ENCODE measurements around the gene ZDHHC14. TPM values are rescaled to one million over a fixed set of nuclear protein-coding genes. Genes with fewer than 3 reads are reported as not detected.

The ZDHHC14 gene
- total RNA-seq, 1 donor from 2014 or later: 6.8 TPM

DNA sequence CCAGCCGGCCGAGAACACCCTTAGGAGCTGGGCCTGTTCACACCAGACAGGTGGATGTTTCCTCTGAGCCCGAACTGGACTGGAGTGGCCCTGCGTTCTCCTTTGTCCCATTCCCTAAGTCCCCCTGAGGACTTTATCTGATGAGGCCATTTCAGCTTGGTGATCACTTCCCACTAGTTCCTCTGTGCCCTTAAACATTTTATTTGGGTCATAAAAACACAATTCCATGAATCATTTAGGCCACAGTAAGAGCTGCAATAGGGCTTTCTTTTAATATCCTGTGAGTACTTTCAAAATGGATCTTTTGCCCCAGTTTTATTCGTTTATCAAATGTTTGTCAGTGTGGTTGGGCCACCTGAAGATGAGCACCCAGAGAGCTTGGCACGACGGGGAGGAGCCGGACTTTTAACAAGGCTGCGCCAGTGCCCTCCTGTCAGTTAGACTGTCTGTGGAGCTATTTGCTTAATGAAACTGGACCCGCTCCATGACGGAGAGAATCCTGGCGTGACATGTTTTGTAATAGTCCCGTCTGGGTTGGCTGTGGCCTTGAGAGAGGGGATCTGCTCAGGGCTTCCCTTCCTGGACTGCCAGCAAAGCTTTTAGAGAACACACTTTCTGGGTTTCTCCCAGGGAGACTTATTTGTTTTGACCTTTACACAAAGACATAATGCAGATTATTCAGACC, 53.5 kb downstream of the ZDHHC14 start:
- Histone ChIP-seq H3K27ac (ENCODE audit: low read depth, low read length) (peak overlapping the region; percentile 73), H3K36me3 (ENCODE audit: control insufficient read depth in 3 of 3, insufficient read depth in 3 of 3, low read length in 3 of 3) (no peaks in the 10 kb centered on the region)

DNA sequence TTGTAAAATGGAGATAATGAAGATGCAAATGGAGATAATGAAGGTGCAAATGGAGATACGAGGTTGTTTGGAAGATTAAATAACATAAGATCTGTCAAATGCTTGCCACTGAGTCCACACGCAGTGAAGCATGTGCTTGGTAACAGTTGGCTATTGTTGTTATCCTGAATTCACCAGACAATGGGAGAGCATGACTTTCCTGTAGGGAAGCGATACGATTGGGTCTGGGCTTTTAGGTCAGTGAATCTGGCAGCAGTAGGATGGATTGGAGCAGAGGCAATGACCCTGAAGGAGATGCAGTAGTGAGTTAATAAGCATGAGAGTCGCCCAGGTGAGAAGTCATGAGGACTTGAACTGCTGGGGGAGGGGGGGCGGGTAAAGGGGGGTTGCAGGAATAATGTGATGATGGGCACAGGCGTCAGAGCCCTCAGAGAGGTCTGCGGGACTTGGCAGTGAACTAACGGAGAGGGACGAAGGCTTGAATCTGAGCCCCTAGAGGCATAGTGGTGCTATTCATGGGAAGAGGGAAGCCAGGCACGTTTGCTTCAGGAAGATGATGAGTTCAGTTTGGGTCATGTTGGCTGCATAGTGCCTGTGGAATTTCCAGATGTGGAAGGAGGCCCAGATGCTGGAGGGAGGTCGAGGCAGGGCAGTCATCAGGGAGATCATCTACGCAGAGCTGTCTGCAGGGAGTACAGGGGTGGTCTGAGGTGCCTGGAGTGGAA, 55.4 kb downstream of the ZDHHC14 start:
- H3K27ac ChIP-seq (ENCODE audit: low read depth, low read length): no peak overlapping the region
- H3K27me3 ChIP-seq (ENCODE audit: control insufficient read depth in 3 of 3, insufficient read depth in 3 of 3, low read length in 3 of 3): no peaks in the 10 kb centered on the region
- no peak overlapping the region for H3K9ac ChIP-seq (ENCODE audit: low read depth in 1 of 3, low read length in 3 of 3)
- peaks cover 22 to 27% (median 24%) of the 10 kb centered on the region in 3 donors for H3K4me1 ChIP-seq (ENCODE audit: control insufficient read depth in 3 of 3, insufficient read depth in 3 of 3, low read length in 3 of 3)
- no peaks in the 10 kb centered on the region for H3K36me3 ChIP-seq (ENCODE audit: control insufficient read depth in 3 of 3, insufficient read depth in 3 of 3, low read length in 3 of 3)
- H3K4me3 ChIP-seq (ENCODE audit: low read length in 3 of 3): no peak overlapping the region
- no peaks in the 10 kb centered on the region for H3K9me3 ChIP-seq (ENCODE audit: control insufficient read depth in 3 of 3, low read length in 3 of 3)

More for the DNA sequence above, 53.5 kb downstream of the ZDHHC14 start:
- Histone ChIP-seq H3K4me3 (ENCODE audit: low read length in 3 of 3) (no peak overlapping the region), H3K4me1 (ENCODE audit: control insufficient read depth in 3 of 3, insufficient read depth in 3 of 3, low read length in 3 of 3) (peaks cover 24 to 38% (median 30%) of the 10 kb centered on the region in 3 donors), H3K9me3 (ENCODE audit: control insufficient read depth in 3 of 3, low read length in 3 of 3) (no peaks in the 10 kb centered on the region), H3K9ac (ENCODE audit: low read depth in 1 of 3, low read length in 3 of 3) (peak overlapping the region in 2 of 3 donors; percentile 4 to 10), H3K27me3 (ENCODE audit: control insufficient read depth in 3 of 3, insufficient read depth in 3 of 3, low read length in 3 of 3) (no peaks in the 10 kb centered on the region)

DNA sequence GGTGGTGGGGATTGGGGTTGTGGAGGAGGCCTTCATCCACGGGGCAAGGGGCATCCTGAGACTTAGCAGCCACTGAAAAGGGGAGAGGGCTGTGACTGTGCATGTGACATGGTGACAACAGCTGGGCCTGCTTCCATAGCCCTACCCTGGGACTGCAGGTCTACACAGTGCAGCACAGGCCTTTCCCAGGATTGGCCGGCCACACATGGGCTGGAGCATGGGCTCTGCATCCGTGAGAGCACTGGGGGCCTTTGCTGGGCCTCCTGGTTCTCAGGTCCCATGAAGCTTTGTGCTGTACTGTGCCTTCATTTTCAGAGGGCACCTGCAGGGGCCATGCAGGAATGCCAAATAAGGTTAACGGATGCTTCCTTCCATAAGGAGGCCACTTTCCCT, 56.0 kb downstream of the ZDHHC14 start:
- Histone ChIP-seq H3K27me3 (ENCODE audit: control insufficient read depth in 3 of 3, insufficient read depth in 3 of 3, low read length in 3 of 3) (no peaks in the 10 kb centered on the region), H3K4me1 (ENCODE audit: control insufficient read depth in 3 of 3, insufficient read depth in 3 of 3, low read length in 3 of 3) (peaks cover 22 to 25% (median 24%) of the 10 kb centered on the region in 3 donors)

DNA sequence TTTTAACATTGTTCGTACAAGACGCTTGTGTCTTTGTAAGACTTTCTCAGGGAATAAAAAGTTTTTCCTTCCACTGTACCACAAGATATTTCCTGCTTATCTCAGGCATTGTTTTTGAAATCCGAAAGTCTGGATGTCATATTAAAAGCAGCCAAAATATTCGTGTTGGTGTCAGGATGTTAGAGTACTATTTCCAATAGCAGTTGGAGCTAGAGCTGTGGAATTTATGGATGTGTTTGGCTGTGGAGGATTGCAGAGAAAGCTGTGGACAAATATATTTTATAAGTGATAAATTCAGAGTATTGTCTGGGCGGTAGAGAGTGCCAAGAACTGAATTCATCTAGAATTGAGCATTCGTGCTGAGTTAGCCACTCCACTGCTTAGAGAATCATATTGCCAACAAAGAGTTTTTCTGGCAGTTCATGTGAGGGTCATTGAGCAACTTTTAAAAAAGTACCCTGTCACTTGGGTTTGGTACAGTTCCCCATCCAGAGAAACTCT, 57.7 kb downstream of the ZDHHC14 start:
- Histone ChIP-seq H3K36me3 (ENCODE audit: control insufficient read depth in 3 of 3, insufficient read depth in 3 of 3, low read length in 3 of 3) (no peaks in the 10 kb centered on the region), H3K27ac (ENCODE audit: low read depth, low read length) (peak overlapping the region; percentile 13), H3K4me3 (ENCODE audit: low read length in 3 of 3) (no peak overlapping the region), H3K9me3 (ENCODE audit: control insufficient read depth in 3 of 3, low read length in 3 of 3) (no peaks in the 10 kb centered on the region), H3K9ac (ENCODE audit: low read depth in 1 of 3, low read length in 3 of 3) (no peak overlapping the region), H3K27me3 (ENCODE audit: control insufficient read depth in 3 of 3, insufficient read depth in 3 of 3, low read length in 3 of 3) (no peaks in the 10 kb centered on the region), H3K4me1 (ENCODE audit: control insufficient read depth in 3 of 3, insufficient read depth in 3 of 3, low read length in 3 of 3) (peaks cover 18 to 22% (median 20%) of the 10 kb centered on the region in 3 donors)

More for the DNA sequence above, 56.0 kb downstream of the ZDHHC14 start:
- H3K36me3 ChIP-seq (ENCODE audit: control insufficient read depth in 3 of 3, insufficient read depth in 3 of 3, low read length in 3 of 3): no peaks in the 10 kb centered on the region
- no peaks in the 10 kb centered on the region for H3K9me3 ChIP-seq (ENCODE audit: control insufficient read depth in 3 of 3, low read length in 3 of 3)
- H3K9ac ChIP-seq (ENCODE audit: low read depth in 1 of 3, low read length in 3 of 3): no peak overlapping the region
- no peak overlapping the region for H3K4me3 ChIP-seq (ENCODE audit: low read length in 3 of 3)
- H3K27ac ChIP-seq (ENCODE audit: low read depth, low read length): no peak overlapping the region

DNA sequence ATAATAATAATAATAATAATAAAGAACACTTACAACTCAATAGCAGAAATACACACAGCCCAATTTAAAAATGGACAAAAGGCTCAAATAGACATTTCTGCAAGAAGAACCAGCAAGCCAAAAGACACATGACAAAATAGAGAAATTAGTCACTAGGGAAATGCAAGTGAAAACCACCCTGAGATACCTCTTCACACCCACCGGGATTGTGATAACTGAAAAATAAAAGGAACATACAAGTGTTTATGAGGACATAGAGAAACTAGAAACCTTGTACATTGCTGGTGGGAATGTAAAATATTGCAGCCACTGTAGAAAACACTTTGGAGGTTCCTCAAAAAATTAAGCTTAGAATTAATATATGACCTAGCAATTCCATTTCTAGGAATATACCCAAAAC, 59.2 kb downstream of the ZDHHC14 start:
- Histone ChIP-seq H3K36me3 (ENCODE audit: control insufficient read depth in 3 of 3, insufficient read depth in 3 of 3, low read length in 3 of 3) (no peaks in the 10 kb centered on the region), H3K9me3 (ENCODE audit: control insufficient read depth in 3 of 3, low read length in 3 of 3) (no peaks in the 10 kb centered on the region), H3K9ac (ENCODE audit: low read depth in 1 of 3, low read length in 3 of 3) (no peak overlapping the region), H3K4me3 (ENCODE audit: low read length in 3 of 3) (no peak overlapping the region), H3K4me1 (ENCODE audit: control insufficient read depth in 3 of 3, insufficient read depth in 3 of 3, low read length in 3 of 3) (peaks cover 16% of the 10 kb centered on the region in 3 donors), H3K27me3 (ENCODE audit: control insufficient read depth in 3 of 3, insufficient read depth in 3 of 3, low read length in 3 of 3) (no peaks in the 10 kb centered on the region), H3K27ac (ENCODE audit: low read depth, low read length) (no peak overlapping the region)

DNA sequence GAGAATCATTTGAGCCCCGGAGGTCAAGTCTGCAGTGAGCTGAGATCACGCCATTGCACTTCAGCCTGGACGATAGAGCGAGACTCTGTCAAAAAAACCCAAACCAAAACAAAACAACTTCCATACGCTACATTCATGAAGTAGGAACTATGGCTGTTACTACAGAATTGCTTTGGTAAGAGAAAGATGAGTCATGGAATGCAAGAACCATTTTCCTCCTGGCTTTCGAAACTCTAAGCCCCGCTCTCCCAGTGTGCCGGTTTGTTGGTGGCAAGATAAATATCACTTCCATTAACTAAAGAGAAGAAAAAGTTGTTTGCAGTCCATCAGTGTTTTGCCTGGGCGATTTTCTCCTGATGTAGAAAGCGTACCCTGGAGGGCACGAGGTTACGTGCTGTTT, 61.3 kb downstream of the ZDHHC14 start:
- Histone ChIP-seq H3K9ac (ENCODE audit: low read depth in 1 of 3, low read length in 3 of 3) (no peak overlapping the region), H3K9me3 (ENCODE audit: control insufficient read depth in 3 of 3, low read length in 3 of 3) (no peaks in the 10 kb centered on the region), H3K36me3 (ENCODE audit: control insufficient read depth in 3 of 3, insufficient read depth in 3 of 3, low read length in 3 of 3) (no peaks in the 10 kb centered on the region), H3K27me3 (ENCODE audit: control insufficient read depth in 3 of 3, insufficient read depth in 3 of 3, low read length in 3 of 3) (no peaks in the 10 kb centered on the region), H3K4me1 (ENCODE audit: control insufficient read depth in 3 of 3, insufficient read depth in 3 of 3, low read length in 3 of 3) (peaks cover 3 to 8% (median 4%) of the 10 kb centered on the region in 3 donors), H3K27ac (ENCODE audit: low read depth, low read length) (no peak overlapping the region), H3K4me3 (ENCODE audit: low read length in 3 of 3) (no peak overlapping the region)

DNA sequence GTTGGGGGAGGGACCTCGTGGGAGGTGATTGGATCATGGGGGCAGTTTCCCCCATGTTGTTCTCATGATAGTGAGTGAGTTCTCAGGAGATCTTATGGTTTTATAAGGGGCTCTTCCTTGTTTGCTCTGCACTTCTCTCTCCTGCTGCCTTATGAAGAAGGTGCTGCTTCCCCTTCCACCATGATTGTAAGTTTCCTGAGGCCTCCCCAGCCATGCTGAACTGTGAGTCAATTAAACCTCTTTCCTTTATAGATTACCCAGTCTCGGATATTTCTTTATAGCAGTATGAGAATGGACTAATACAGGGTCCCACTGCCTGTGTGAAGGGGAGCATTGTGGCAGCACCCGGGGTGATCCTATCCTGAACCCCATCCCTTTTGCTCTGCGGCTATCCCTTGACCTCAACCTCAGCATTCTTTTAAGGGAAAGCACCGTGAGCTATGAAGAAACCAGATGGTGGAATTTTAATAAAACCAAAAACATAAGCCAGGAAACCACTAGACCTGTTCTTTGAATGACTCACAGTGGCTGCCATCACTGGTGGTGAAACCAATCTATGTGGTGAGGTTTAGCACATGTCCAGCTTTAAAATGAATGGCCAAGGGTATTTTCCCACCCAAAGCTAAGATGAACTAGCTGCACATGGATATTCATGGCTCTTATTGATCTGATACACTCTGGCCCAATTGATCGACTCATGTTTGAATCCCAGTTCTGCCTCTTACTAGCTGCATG, 62.2 kb downstream of the ZDHHC14 start:
- H3K36me3 ChIP-seq (ENCODE audit: control insufficient read depth in 3 of 3, insufficient read depth in 3 of 3, low read length in 3 of 3): no peaks in the 10 kb centered on the region
- no peaks in the 10 kb centered on the region for H3K9me3 ChIP-seq (ENCODE audit: control insufficient read depth in 3 of 3, low read length in 3 of 3)
- H3K9ac ChIP-seq (ENCODE audit: low read depth in 1 of 3, low read length in 3 of 3): no peak overlapping the region
- no peak overlapping the region for H3K4me3 ChIP-seq (ENCODE audit: low read length in 3 of 3)
- H3K4me1 ChIP-seq (ENCODE audit: control insufficient read depth in 3 of 3, insufficient read depth in 3 of 3, low read length in 3 of 3): peaks cover 2 to 4% (median 3%) of the 10 kb centered on the region in 3 donors
- H3K27ac ChIP-seq (ENCODE audit: low read depth, low read length): no peak overlapping the region
- no peaks in the 10 kb centered on the region for H3K27me3 ChIP-seq (ENCODE audit: control insufficient read depth in 3 of 3, insufficient read depth in 3 of 3, low read length in 3 of 3)

DNA sequence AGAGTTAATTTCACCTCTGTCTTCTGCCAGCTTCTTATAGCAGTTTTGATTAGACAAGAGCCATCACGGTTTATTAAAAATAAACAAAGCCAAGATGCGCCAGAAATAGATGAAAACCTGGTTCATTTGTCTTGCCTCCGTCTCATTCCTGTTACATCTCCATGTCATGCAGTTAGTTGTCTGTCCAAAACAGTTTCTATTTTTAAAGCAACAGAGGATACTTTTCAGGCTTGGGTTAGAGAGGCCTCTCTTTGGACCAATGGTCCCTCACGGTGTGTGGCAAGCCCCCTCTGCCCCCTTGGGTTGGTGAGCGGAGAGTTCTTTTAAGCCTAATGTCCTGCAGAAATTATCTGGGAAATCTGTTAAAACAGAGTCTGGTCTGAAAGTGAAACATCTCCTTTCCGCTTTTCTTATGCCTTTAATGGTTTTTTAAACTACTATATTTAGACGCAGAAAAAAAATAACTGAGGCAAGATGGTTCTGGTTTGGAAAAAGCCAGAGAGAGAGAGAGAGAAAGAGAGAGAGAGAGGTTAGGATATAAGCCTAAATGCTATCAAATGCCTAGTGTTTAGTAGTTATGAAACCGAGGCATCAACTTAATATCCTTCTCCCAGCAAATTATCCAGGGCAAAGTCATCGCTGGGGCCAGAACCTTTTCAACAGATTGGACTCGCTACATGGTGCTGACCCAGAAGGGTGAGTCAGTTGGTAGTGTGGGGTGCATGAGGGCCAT, 64.5 kb downstream of the ZDHHC14 start:
- Histone ChIP-seq H3K27ac (ENCODE audit: low read depth, low read length) (no peak overlapping the region), H3K36me3 (ENCODE audit: control insufficient read depth in 3 of 3, insufficient read depth in 3 of 3, low read length in 3 of 3) (no peaks in the 10 kb centered on the region), H3K4me3 (ENCODE audit: low read length in 3 of 3) (no peak overlapping the region), H3K9me3 (ENCODE audit: control insufficient read depth in 3 of 3, low read length in 3 of 3) (no peaks in the 10 kb centered on the region), H3K9ac (ENCODE audit: low read depth in 1 of 3, low read length in 3 of 3) (no peak overlapping the region), H3K27me3 (ENCODE audit: control insufficient read depth in 3 of 3, insufficient read depth in 3 of 3, low read length in 3 of 3) (no peaks in the 10 kb centered on the region), H3K4me1 (ENCODE audit: control insufficient read depth in 3 of 3, insufficient read depth in 3 of 3, low read length in 3 of 3) (peaks cover 0 to 3% (median 2%) of the 10 kb centered on the region in 3 donors)

DNA sequence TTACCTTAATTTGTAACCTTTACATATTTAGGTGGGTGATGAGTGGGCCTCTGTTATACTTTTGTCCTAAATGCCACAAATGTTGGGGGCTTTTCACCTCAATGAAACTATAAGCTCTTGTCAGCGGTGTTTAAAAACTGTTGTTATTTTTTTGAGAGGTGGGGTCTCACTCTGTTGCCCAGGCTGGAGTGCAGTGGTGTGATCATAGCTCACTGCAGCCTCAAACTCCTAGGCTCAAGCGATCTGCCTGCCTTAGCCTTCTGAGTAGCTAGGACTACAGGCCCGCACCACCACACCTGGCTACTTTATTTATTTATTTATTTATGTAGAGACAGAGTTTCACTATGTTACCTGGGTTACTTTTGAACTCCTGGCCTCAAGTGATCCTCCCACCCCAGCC, 66.7 kb downstream of the ZDHHC14 start:
- no peaks in the 10 kb centered on the region for H3K27me3 ChIP-seq (ENCODE audit: control insufficient read depth in 3 of 3, insufficient read depth in 3 of 3, low read length in 3 of 3)
- H3K27ac ChIP-seq (ENCODE audit: low read depth, low read length): no peak overlapping the region
- no peaks in the 10 kb centered on the region for H3K36me3 ChIP-seq (ENCODE audit: control insufficient read depth in 3 of 3, insufficient read depth in 3 of 3, low read length in 3 of 3)
- no peaks in the 10 kb centered on the region for H3K9me3 ChIP-seq (ENCODE audit: control insufficient read depth in 3 of 3, low read length in 3 of 3)
- H3K9ac ChIP-seq (ENCODE audit: low read depth in 1 of 3, low read length in 3 of 3): no peak overlapping the region
- no peak overlapping the region for H3K4me3 ChIP-seq (ENCODE audit: low read length in 3 of 3)
- H3K4me1 ChIP-seq (ENCODE audit: control insufficient read depth in 3 of 3, insufficient read depth in 3 of 3, low read length in 3 of 3): peaks cover 0 to 3% (median 2%) of the 10 kb centered on the region in 3 donors

Data from skeletal muscle tissue (tissue), 4 donors.